ENCODE results near the gene CCNE1.
"Not testable (repeated sequence)": the region's sequence is repeated elsewhere in the genome, so short reads cannot be mapped to it uniquely, and the experiment has no call there.

Gene CCNE1

GRCh38 chr19:29787281-29787680 is 24.5 kb upstream of the CCNE1 start:
- H3K27me3 ChIP-seq (replicated peaks; ENCODE audit: control insufficient read depth, insufficient read depth, low read length) = no peaks in the 10 kb centered on the region
- H3K4me3 ChIP-seq (replicated peaks; ENCODE audit: low read depth, low read length) = no peak overlapping the region
- TF ChIP-seq CTCF (IDR thresholded peaks at IDR 0.05; ENCODE audit: insufficient read depth, low read length, poor library complexity, severe bottlenecking) = no peak
- H3K36me3 ChIP-seq (ENCODE audit: control insufficient read depth, insufficient read depth, low read length) = no peaks in the 10 kb centered on the region
- no peak for DNase-seq (ENCODE audit: extremely low read depth, insufficient read length)

- Histone ChIP-seq H3K4me3 (replicated peaks; ENCODE audit: low read depth, low read length) (no peak overlapping the region), H3K36me3 (ENCODE audit: control insufficient read depth, insufficient read depth, low read length) (no peaks in the 10 kb centered on the region), H3K27me3 (replicated peaks; ENCODE audit: control insufficient read depth, insufficient read depth, low read length) (no peaks in the 10 kb centered on the region)
- DNase-seq (ENCODE audit: extremely low read depth, insufficient read length) = no peak
- no peak for TF ChIP-seq CTCF (IDR thresholded peaks at IDR 0.05; ENCODE audit: insufficient read depth, low read length, poor library complexity, severe bottlenecking)
Observed at GRCh38 chr19:29789007-29789406, 22.8 kb upstream of the CCNE1 start.

DNA sequence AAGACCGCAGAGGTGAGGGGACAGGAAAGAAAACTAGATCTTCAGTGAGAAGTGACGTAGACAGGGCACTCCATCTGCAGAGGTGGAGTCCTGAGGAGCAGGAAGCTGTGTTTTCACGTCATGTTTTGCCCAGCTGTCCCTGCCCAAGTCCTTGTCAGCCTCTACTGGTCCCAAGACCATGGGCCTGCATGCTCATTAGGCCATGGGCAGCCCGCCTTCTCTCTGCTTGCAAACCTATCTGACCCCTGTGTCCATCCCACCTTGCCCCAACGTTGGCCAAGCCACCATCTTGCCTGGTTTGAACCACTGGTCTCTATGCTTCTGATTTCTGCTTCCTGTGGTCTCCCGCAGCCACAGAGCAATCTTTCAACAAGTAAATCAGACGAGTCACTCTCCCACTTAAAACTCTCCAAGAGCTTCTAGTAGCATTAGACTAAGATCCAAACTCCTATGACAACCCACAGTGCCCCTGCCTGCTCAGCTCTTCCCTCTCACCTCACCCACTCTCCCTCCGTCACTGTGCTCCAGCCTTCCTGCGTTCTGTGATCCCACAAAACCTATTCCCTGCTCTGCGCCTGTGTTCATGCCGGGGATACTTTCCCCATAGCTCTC is 18.6 kb upstream of the CCNE1 start:
- no peak for TF ChIP-seq CTCF (IDR thresholded peaks at IDR 0.05; ENCODE audit: insufficient read depth, low read length, poor library complexity, severe bottlenecking)
- Histone ChIP-seq H3K36me3 (ENCODE audit: control insufficient read depth, insufficient read depth, low read length) (no peaks in the 10 kb centered on the region), H3K27me3 (replicated peaks; ENCODE audit: control insufficient read depth, insufficient read depth, low read length) (no peaks in the 10 kb centered on the region), H3K4me3 (replicated peaks; ENCODE audit: low read depth, low read length) (no peak overlapping the region)
- DNase-seq (ENCODE audit: extremely low read depth, insufficient read length) = no peak

GRCh38 chr19:29794490-29794889 is 17.3 kb upstream of the CCNE1 start:
- DNase-seq (ENCODE audit: extremely low read depth, insufficient read length); H3K36me3 ChIP-seq (ENCODE audit: control insufficient read depth, insufficient read depth, low read length); H3K27me3 ChIP-seq (replicated peaks; ENCODE audit: control insufficient read depth, insufficient read depth, low read length); H3K4me3 ChIP-seq (replicated peaks; ENCODE audit: low read depth, low read length): not testable (repeated sequence)

GRCh38 chr19:29795461-29796172 is 16.2 kb upstream of the CCNE1 start:
- no peaks in the 10 kb centered on the region for H3K36me3 ChIP-seq (ENCODE audit: control insufficient read depth, insufficient read depth, low read length)
- H3K27me3 ChIP-seq (replicated peaks; ENCODE audit: control insufficient read depth, insufficient read depth, low read length) = no peaks in the 10 kb centered on the region
- TF ChIP-seq CTCF (IDR thresholded peaks at IDR 0.05; ENCODE audit: insufficient read depth, low read length, poor library complexity, severe bottlenecking) = no peak
- no peak overlapping the region for H3K4me3 ChIP-seq (replicated peaks; ENCODE audit: low read depth, low read length)
- no peak for DNase-seq (ENCODE audit: extremely low read depth, insufficient read length)

DNA sequence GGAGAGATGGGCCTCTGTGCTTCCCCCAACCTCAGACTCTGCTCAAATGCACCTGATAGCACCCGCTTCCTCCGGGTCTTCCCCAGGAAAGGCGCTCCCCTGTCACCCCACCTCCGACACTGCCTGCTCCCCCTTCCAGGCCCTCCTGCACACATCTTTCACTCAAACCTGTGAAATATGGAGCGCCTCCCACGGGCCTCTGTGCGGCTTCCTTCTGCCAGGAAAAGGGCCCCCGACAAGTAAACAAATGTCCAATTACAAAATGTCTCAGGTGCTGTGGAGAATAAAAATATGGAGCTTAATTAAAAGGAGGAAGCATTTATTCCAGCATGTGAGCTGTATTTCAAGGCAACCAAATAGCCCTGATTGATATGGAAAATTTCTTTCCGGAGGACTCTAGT is 15.6 kb upstream of the CCNE1 start:
- Histone ChIP-seq H3K4me3 (replicated peaks; ENCODE audit: low read depth, low read length) (no peak overlapping the region), H3K27me3 (replicated peaks; ENCODE audit: control insufficient read depth, insufficient read depth, low read length) (no peaks in the 10 kb centered on the region), H3K36me3 (ENCODE audit: control insufficient read depth, insufficient read depth, low read length) (no peaks in the 10 kb centered on the region)
- no peak for TF ChIP-seq CTCF (IDR thresholded peaks at IDR 0.05; ENCODE audit: insufficient read depth, low read length, poor library complexity, severe bottlenecking)
- no peak for DNase-seq (ENCODE audit: extremely low read depth, insufficient read length)
